Inflammatory macrophage treated with lipopolysaccharide for 4 hours (primary cell): ENCODE measurements around the gene RTN4RL2.

ENCODE experiments used
- DNase-seq: peaks from one replicate; pipeline ENCODE4 v3.0.0-alpha.2; 2020

RTN4RL2 gene

DNA sequence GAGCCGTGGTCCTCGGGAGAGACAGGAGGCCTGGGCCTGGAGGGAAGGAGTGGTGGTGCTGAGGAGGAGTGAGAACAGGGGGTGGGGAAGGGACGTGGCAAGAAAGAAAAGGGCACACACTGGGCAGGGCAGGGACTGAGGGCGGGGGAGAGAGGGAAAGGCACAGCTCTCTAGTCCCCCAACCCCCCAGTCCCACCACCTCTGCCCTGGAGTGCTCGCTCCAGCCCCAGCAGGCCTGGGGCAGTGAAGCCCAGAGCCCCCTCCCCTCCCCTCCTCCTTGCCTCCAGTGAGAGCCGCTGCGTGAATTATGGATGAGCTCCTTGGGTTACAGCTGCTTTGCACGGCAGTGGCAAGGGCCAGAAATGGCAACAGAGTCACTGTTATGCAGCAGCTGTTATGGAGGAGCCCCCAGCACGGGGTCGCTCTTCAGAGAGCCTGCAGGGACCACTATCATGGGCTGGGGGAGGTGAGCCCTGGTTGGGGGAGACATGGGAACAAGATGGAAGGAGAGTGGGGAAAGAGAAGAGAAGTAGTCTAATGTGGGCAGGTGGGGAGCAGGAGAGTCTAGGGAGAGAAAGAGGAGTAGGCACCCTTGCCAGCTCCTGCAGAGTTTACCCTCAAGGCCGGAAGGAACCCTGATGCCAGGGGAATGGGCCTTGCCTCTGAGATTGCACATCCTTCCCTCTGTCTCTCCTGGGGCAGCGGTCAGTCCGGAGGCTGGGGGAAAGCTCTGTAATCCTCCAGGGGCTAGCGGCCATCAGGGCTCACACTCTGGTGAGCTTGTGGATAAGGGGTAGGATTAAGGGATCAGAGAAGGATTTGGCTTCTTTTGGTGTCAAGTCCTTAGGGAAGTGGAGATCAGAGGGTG is 3.6 kb downstream of the RTN4RL2 start:
- no peak for DNase-seq

DNA sequence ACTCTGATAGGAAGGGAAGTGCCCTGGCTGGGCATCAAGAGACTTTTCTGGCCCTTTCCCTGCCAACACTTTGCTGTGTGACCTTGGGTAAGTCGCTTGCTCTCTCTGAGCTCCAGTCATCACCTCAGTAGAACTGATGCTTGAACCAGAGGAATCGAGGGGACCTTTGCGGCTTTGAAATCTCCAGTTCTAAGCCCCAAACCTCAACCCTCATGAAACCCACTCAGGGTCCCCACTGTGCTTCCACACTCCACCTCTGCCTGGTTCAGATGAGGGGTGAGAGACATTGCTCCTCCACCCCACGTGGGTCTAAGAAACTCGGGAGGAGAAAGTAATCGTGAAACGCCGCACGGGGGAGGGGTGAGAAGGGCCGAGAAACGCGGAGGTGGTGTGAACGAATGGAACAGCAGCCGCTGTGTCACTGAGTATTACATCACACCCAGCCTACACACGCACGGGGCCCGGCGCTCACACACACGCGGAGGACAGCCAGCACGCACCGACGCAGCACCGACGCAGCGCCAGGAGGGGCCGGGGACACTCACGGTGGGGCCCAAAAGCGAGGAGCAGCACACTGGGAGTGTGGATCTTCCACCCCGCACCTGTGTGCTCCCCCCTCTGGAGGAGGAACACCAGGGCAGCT is 4.3 kb downstream of the RTN4RL2 start:
- peak; percentile 48 for DNase-seq

DNA sequence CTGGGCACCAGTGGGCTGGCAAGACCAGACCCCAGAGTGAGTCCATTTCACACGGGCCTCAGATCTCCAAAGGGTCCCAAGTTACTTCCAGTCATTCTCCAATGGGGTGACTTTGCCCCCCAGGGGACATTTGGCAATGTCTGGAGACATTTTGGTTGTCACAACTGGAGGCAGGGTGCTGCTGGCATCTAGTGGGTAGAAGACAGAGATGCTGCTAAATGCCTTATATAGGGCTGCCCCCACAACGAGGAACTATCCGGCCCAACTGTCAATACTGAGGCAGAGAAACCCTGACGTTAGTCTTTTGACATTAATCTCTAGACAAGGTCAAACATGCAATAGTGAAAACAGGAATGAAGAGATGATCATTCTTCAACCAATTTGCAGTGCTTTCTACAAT is 6.4 kb downstream of the RTN4RL2 start:
- DNase-seq: no peak

DNA sequence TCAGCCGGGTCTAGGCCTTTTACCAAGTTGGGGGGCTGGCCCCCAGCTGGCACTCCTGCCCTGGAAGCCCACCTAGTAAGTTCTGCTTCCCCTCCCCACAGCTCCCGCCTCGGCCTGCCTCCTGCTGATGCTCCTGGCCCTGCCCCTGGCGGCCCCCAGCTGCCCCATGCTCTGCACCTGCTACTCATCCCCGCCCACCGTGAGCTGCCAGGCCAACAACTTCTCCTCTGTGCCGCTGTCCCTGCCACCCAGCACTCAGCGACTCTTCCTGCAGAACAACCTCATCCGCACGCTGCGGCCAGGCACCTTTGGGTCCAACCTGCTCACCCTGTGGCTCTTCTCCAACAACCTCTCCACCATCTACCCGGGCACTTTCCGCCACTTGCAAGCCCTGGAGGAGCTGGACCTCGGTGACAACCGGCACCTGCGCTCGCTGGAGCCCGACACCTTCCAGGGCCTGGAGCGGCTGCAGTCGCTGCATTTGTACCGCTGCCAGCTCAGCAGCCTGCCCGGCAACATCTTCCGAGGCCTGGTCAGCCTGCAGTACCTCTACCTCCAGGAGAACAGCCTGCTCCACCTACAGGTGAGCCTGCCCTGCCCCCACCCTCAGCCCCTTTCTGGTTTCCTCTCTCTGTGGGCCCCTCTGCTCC is 7.3 kb downstream of the RTN4RL2 start:
- no peak for DNase-seq

DNA sequence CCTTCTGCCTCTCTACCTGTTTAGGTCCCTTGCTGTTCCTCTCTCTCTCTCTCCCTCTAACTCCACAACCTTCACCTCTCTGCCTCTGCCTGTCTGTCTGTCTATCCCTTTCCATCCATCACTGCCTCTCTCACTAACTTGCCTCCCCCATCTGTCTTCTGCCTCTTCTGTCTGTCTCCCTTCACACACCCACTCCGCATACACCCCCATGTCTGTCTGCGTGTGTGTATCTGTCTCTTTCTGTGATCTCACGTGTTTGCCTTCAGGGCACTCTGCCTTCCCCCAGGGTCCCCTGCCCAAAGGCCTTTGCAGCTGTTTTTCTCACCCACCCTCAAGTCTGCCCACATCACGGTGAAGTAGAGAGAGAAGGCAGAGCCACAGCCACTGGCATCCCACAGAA is 7.9 kb downstream of the RTN4RL2 start:
- DNase-seq: no peak

DNA sequence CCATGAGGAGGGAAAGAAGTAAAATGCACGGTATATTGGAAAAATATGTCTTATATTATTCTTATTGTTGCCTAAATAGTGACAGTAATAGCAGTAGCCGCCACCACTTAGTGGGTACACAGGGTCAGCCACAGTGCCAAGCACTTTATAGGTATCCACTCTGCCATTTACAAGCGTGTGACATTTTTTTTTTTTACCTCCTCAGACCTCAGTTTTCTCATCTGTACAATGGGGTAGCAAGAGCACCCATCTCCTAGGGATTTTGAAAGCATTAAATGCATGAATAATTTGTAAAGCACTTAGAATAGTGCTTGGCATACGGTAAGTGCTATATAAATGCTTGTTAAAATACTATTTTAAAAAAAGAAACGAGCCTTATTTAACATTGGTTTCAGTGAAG is 8.9 kb downstream of the RTN4RL2 start:
- no peak for DNase-seq

DNA sequence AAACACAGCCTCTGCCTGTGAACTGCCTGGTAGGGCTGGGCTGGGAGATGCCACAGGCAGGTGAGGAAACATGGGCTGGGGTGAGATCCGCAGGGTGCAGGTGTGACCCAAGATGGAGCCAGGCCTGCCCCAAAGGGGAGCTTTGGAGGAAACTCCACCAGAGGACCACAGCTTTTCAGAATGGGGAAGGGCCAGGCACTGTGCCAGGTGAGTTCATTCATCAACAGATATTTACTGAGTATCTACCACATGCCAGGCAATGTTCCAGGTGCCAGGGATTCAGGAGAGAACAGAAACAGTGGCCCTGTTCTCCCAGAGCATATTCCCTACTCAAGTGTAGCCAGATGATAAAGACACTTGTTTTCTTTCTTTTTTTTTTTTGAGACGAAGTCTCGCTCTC is 11.2 kb downstream of the RTN4RL2 start:
- DNase-seq: no peak

DNA sequence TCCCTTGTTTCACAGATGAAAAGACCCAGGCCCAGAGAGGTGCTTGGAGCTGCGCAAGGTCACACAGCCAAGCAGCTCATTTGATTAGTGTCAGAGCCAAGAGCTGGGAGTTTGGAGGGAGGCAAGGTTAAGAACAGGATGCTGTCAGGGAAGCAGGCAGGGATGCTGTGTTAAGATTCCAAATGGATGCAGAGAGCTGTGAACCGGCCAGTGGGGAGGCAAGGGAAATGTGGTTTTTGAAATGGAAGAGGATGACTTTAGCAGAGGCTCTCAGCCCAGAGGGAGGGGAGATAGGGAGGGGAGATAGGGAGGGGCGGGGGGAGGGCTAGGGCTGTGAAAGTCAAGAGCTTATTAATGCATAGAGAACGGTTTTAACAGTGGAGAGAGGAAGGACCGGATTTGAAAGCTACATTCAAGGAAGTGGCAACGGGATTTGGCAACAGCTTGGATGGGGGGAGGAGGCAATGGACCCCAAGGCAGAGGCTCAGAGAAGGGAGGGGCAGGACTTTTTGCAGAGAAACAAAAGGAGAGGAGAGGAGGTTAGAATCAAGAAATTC is 13.0 kb downstream of the RTN4RL2 start:
- DNase-seq: peak; percentile 26

DNA sequence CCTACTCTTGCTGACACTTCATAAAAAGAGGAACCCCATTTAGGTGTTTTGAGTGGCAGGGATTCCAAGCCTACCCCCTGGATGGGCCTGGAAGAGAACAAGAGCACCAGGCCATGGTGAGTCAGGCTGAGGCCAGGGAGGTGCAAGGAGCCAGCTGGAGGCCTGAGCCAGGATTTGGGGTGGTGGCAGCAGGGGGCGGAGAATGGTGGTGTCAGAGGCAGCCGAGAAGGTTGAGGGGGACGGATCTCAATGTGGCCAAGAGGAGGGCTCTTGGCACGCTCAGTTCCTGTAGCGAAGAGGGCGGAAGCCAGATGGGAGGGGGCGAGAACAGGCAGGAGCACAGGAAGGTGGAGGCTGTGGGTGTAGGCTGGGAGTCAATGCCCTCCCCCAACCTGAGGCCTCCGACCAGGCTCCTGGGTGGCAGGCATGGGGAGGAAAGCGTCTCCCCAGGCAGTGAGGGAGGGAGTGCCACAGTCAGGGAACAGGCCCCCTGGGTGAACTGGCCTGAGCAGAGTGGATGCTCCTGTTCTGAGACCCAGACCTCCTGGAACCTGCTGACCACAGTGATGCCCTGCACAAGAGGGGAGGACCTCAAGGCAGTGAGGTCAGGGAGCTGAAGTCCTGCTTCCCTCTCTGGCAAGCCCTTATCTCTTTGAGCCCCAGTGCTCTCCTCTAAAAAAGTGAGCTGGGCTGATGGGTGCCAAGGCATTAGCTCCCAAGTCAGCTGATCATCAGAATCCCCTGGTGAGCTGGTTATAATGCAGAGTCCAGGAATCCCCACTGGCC is 13.9 kb downstream of the RTN4RL2 start:
- DNase-seq: no peak

DNA sequence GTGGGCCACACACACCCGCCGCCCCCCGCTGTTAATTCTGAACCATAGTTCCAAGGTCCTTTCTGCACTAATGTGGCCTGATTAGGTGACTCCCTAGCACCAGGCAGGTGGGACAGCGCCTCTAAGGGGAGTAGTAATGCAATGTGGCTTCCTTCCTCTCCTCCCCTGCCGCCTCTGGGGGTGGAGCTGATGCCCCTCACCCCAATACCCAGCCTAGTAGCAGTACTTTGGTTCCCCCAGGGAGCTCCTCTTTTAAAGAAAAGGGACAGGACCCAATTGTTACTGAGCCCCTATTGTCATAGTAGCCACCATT is 14.4 kb downstream of the RTN4RL2 start:
- no peak for DNase-seq

DNA sequence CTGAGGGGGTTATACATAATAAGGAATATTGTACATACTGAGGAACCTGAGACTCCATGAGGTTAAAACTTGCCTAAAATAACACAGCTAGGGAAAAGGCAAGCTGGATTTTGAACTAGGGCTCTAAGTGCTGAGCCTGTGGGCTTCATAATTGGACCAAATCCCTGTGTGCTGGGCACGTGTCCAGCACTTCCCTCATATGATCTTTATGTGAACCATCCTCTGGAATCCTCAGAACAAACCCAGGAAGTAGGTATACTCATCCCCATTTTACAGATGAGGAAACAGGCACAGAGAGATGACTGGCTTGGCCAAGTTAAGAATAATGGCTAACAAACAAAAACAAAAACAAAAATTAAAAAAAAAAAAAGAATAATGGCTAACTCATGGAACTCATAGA is 14.9 kb downstream of the RTN4RL2 start:
- no peak for DNase-seq

DNA sequence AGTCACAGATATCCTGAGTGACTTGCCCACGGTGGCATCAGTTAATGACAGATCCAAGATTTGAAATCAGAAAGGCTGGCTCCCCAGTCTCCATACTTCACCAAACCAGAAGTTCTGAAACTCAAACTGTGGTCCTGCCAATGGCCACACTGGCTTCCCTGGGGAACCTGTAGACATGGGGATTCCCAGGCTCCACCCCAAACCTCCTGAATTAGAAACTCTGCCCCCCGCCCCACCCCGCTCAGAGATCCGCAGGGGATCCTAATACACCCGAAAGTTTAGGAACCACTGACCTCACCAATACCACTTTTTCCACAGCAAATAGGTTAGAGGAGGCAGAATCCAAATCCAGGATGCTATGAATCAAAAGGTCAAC is 15.3 kb downstream of the RTN4RL2 start:
- no peak for DNase-seq

DNA sequence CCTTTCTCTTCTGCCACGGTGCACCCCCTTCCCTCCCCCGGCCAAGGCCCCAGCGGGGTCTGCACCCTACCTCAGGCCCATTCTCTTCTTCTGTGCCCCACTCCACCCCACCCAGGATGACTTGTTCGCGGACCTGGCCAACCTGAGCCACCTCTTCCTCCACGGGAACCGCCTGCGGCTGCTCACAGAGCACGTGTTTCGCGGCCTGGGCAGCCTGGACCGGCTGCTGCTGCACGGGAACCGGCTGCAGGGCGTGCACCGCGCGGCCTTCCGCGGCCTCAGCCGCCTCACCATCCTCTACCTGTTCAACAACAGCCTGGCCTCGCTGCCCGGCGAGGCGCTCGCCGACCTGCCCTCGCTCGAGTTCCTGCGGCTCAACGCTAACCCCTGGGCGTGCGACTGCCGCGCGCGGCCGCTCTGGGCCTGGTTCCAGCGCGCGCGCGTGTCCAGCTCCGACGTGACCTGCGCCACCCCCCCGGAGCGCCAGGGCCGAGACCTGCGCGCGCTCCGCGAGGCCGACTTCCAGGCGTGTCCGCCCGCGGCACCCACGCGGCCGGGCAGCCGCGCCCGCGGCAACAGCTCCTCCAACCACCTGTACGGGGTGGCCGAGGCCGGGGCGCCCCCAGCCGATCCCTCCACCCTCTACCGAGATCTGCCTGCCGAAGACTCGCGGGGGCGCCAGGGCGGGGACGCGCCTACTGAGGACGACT is 15.9 kb downstream of the RTN4RL2 start:
- DNase-seq: no peak

DNA sequence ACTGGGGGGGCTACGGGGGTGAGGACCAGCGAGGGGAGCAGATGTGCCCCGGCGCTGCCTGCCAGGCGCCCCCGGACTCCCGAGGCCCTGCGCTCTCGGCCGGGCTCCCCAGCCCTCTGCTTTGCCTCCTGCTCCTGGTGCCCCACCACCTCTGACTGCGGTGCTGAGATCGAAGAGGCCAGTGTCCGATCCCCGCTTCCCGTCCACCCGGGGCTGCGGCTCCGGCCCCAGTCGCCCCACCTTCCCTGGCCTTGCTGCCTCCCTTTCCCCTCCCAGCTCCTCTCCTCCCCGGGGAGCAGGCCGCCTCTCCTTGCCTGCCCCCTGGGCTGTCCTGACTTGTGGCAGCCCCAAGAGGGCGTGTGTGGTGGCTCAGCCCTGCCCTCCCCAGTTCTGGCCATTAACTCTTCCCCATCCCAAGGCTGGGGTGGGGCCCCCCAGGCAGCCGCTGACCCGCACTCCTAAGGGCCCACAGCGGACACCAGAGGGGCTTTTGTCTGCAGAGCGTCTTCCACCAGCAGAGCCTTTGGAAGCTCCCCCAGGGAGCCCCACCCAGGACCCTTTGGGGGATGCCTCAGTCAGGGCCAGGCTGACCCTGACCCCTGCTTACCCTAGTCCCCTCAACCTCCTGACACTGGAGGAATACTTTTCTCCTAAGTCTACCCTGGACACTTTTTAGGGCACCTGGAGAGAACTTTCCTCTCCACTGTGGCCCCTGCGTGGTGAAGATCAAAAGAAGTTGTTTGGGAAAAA is 16.6 kb downstream of the RTN4RL2 start:
- DNase-seq: peak; percentile 64

DNA sequence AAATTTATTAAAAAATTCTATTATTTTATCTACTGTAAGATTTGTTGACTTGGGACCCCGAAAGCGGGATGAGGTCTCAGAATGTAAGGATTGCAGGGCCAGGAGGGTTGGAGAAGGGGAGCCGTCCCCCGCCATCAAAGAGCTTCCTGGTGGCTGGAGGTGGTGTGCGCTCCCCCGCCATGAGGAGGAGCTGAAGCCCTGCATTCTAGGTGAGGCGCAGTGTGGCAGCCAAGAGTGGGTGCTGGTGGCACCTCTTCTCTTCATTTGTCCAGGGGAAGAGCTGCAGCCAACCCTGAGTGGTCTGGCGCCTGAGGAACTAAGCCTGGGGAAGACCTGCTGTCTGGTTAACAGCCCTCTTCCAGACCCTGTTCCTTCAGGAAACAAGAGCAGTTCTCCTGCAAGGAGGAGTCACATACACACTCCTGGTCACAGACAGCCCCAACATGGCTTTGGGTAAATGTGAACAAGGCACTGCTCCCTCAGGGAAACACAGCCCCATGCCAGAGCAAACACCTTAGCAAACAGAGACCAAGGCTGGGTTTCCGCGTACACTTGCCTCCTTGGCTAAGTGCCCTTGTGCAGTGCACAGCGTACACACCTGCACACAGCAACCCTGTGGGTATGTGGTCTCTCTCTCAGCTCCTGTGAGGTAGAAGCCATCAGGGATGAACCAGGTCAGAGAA is 17.3 kb downstream of the RTN4RL2 start:
- no peak for DNase-seq

DNA sequence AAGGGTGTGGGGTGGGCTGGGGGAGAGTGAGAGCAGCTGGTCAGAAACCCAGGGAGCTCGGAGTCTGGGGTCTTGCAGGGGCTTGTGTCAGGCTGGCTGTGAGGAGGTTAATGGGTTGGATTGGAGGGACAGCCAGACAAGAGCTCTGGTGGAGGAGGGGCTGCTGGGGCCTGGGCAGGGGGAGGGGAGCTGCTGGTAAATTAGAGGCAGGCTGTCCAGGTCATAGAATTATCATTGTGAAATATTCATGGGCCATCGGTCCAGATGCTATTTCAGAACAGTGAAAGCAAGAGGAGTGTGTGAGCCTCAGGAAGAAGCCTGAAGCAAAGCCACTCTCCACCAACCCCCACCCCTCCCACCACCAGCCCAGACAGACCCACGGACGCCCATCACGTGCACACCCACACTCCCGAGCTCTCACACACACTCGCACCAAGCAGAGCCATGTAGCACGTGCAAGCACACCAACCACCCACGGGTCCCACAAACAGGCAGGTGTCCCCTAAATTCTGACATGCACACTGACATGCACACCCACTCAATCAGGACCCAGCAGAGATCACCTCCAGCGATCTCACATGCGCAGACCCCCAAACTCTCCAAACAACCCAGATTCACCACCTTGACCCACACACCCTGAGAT is 18.8 kb downstream of the RTN4RL2 start:
- DNase-seq: no peak

DNA sequence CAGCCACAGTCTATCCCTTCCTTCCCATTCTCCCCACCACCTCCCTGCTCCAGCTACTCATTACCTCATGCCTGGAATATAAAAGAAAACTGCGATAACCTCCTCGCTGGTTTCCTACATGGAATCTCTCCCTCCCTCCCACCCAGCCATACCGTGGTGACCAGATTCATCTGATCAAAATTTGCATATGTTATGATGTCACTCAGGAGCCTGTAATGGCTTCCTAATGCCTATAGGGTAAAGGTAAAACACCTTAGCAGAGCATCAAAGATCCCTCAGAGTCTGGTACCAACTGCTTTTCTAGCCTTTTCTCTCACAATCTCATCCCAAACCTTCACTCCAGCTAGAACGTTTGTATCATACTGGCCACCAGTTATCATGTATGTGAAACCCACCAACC is 19.6 kb downstream of the RTN4RL2 start:
- no peak for DNase-seq

DNA sequence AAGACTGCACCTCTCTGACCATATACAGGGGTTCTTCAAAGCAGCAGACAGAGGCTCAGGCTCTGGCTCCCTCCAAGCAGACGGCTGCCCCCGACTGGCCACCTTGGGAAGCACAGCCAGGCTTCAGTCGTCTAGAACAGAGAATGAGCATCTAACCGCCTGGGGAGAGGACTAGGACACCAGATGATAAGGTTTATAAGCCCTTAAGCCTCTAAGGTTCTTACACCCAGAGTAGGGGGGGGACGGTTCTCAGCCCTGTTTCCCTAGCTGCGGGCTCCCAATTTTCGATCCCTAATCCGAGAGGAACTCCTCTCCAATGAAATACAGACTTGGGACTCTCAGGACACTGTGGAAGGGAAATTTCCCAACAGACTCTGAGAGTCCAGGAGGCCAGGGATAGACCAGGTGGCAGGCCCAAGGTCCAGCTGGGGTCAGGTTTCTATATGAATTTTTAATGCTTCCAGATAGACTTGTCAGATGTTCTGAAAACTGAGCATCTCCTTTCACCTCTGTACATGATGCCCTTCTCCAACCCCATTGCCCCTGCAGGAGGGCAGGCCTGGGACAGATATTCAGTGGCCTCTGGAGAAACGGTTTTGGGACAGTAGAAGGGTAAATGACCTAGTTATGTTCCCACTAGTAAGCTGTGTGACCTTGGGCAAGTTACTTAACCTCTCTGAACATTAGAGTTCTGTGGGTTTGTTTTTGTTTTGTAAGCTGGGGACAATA is 20.2 kb downstream of the RTN4RL2 start:
- DNase-seq: peak; percentile 73

DNA sequence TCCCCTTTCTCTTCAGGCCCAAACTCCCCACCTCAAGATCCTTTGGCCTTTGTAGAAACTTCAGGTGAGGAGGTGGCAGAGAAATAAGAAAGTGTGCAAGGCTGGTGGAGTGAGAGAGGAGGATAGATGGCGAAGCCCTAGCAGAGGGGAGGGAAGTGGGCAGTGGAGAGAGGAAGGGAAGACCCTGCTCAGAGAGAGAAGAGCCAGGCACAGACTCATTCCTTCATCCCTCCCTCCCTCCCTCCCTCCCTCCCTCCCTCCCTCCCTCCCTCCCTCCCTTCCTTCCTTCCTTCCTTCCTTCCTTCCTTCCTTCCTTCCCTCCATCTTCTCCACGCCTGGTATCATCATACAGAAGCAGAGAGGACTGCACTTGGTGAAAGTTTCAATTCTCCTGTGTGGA is 21.0 kb downstream of the RTN4RL2 start:
- DNase-seq: no peak
